Muscle of leg (tissue), 11 donors: ENCODE results near the gene TBX15. TPM values are rescaled to one million over a fixed set of nuclear protein-coding genes. Genes with fewer than 3 reads are reported as not detected.

Source experiments
- DNase-seq: peaks from one replicate; pipeline ENCODE4 v3.0.0; 2013
- H3K27ac ChIP-seq: one replicate; pipeline ENCODE4 v1.5.1; 2013; ENCODE audit warnings: mild to moderate bottlenecking, low read length, control low read depth
- H3K27me3 ChIP-seq: one replicate; pipeline ENCODE4 v1.6.1; 2013; ENCODE audit warnings: low read length; ENCODE audit not compliant: control insufficient read depth, insufficient read depth
- H3K36me3 ChIP-seq: one replicate; pipeline ENCODE4 v1.6.1; 2013; ENCODE audit warnings: low read length; ENCODE audit not compliant: control insufficient read depth, insufficient read depth
- H3K4me1 ChIP-seq: one replicate; pipeline ENCODE4 v1.6.1; 2013; ENCODE audit warnings: low read length; ENCODE audit not compliant: control insufficient read depth, insufficient read depth
- H3K4me3 ChIP-seq: one replicate; pipeline ENCODE4 v1.5.1; 2013; ENCODE audit warnings: low read length, control low read depth
- H3K9me3 ChIP-seq: replicated peaks from 2 replicates; pipeline ENCODE4 v1.6.1; 2013; ENCODE audit warnings: low read depth, low read length; ENCODE audit not compliant: control insufficient read depth
- WGBS: methylation state at CpG from one replicate; pipeline ENCODE4 v1.1.5; 2013; ENCODE audit warnings: missing lambda C conversion rate; ENCODE audit not compliant: insufficient coverage; 5-methylcytosine and 5-hydroxymethylcytosine counted together
- polyA plus RNA-seq, 8 donors: library from polyadenylated mRNA; unstranded; fragments of 120-200 nt; gene quantifications; one replicate each; pipeline versions ENCODE4 v1.2.1 to v1.2.3, GENCODE V29; 2013; ENCODE audit warnings: inconsistent platforms in 1 of 8, low replicate concordance in 1 of 8; ENCODE audit not compliant: insufficient read length in 8 of 8, insufficient read depth in 1 of 8
- total RNA-seq: library from RNA; stranded (reverse); fragments of 120-200 nt; gene quantifications from one replicate; pipeline ENCODE4 v1.2.4, GENCODE V29; 2013

Gene TBX15
- total and polyA plus RNA-seq, 9 donors, result 41.4 to 72.7 (median 53.8) TPM

DNA sequence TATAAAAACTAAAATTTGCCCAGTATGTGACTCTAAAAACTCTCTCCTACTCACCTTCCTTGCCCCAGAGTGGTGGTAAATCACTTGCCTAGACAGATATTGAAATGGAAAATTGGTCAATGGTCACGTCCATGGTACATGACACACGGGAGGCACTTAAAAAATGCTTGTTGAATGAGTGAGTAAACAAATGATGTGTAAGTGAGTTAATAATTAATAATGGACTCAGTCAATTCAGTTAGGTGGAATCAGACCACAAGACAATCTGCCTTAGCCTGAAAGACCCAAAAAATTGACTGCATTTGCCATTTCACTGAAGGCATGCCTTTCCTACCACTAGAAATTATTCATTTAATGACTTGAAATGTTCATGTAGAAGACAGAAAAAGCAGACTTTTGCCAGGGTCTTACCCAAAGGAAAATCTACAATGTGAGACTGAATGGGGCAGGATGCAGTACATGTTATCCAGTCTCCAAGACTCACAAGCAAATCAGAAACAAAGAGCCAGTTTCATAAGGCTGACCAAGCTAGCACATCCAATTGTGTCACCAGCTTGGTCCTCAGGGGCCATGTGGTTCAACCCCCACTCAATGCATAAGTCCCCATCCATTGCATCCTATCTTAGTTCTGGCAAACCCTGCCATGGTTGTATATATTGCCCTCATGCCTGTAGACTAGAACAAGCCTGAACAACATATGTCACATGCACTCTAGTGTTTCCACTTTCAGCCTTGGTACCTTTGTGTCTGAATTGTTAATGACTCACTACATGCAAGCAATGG is 73.6 kb downstream of the TBX15 start:
- 88% methylated on average over 2 of the region's 2 CpGs for WGBS
- H3K4me1 ChIP-seq, result no peaks in the 10 kb centered on the region
- DNase-seq, result no peak
- no peak overlapping the region for H3K4me3 ChIP-seq
- H3K27ac ChIP-seq, result no peak overlapping the region
- no peaks in the 10 kb centered on the region for H3K9me3 ChIP-seq
- H3K27me3 ChIP-seq, result no peaks in the 10 kb centered on the region
- H3K36me3 ChIP-seq, result peaks cover 51% of the 10 kb centered on the region

DNA sequence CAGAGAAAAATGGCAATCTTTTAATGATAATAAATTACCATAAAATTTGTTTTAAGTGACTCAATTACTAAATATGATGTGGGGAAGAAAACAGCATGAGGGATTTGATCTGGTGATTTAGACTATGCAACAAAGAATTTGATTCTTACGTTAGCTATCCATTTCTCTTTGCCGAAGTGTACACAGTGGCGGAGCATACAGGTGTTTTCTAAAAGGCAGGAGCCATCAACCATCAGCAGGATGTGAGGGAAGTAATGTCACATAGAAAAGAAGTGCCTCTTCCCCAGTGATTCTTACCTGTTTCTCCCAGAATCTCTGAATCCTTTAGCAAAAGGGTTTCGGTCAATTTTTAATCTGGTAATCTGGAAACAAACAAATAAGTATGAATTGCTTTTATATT is 74.3 kb downstream of the TBX15 start:
- 80% methylated on average over 1 of the region's 4 CpGs for WGBS
- no peak for DNase-seq
- H3K4me3 ChIP-seq, result no peak overlapping the region
- no peaks in the 10 kb centered on the region for H3K27me3 ChIP-seq
- H3K9me3 ChIP-seq, result no peaks in the 10 kb centered on the region
- no peak overlapping the region for H3K27ac ChIP-seq
- no peaks in the 10 kb centered on the region for H3K4me1 ChIP-seq
- H3K36me3 ChIP-seq, result peaks cover 52% of the 10 kb centered on the region

DNA sequence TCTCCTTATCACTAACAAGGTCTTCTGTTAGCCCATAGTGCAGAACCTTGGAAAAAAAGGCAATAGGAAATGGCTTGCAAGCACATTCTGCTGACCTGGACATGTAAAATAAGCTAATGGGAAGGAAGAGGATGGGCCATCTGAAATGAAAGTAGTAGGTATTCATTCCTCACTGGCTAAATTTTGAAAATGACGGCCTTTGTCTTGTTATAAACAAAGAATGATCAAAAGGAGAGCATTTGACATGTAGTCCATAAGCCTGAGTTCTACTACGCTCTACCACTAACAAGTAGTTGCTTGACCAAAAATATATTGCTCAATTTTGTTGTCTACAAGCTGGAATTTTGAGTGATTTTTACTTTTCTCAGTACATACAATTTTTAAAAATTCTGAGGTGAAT is 75.6 kb downstream of the TBX15 start:
- no peak for DNase-seq
- no CpG with 5 or more reads among the region's 2 CpGs for WGBS
- no peak overlapping the region for H3K4me3 ChIP-seq
- H3K27ac ChIP-seq, result no peak overlapping the region
- H3K36me3 ChIP-seq, result peaks cover 53% of the 10 kb centered on the region
- H3K4me1 ChIP-seq, result no peaks in the 10 kb centered on the region
- no peaks in the 10 kb centered on the region for H3K27me3 ChIP-seq
- no peaks in the 10 kb centered on the region for H3K9me3 ChIP-seq

DNA sequence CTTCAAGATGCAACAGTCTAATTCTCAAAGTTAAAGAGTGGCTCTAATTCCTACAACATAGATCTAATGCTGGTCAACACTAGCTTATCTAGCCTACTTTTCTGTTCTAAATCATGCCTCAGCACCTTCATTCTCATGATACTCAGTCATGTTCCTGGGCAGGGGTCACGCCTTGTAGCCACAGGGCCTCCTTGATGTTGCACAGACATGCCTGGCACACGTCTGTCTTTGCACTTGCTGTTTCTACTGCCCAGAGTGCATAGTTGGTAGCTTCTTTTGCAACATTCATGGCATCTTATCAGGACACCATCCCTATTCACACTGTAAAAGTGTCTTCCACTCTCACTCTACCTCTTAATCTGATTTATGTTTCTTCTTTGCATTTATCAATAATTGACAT is 76.6 kb downstream of the TBX15 start:
- H3K4me3 ChIP-seq, result no peak overlapping the region
- no peaks in the 10 kb centered on the region for H3K27me3 ChIP-seq
- no peak overlapping the region for H3K27ac ChIP-seq
- no peak for DNase-seq
- no peaks in the 10 kb centered on the region for H3K4me1 ChIP-seq
- peaks cover 56% of the 10 kb centered on the region for H3K36me3 ChIP-seq
- 83% methylated on average over 2 of the region's 2 CpGs for WGBS
- no peaks in the 10 kb centered on the region for H3K9me3 ChIP-seq

DNA sequence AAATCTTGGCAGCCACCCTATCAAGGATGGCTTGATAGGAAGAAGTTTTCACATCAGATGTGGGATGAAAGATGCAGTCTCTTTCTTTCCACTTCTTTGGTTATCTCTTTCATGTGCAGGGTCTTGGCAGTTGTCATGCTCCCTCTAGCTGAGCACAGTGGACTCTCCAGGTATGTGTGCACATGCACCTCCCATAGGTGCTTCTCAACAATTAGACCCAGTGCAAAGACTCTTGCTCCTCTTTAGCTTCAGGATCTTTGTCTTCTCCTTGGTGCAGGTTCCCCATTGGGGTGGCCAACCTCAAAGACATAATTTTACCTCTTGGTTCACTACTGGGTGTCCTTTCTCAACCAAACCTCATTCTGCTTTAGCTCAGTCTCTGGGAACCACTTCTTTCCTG is 80.7 kb downstream of the TBX15 start:
- H3K27ac ChIP-seq, result no peak overlapping the region
- H3K4me1 ChIP-seq, result no peaks in the 10 kb centered on the region
- no peak for DNase-seq
- H3K27me3 ChIP-seq, result no peaks in the 10 kb centered on the region
- H3K9me3 ChIP-seq, result no peaks in the 10 kb centered on the region
- H3K4me3 ChIP-seq, result no peak overlapping the region
- peaks cover 51% of the 10 kb centered on the region for H3K36me3 ChIP-seq

DNA sequence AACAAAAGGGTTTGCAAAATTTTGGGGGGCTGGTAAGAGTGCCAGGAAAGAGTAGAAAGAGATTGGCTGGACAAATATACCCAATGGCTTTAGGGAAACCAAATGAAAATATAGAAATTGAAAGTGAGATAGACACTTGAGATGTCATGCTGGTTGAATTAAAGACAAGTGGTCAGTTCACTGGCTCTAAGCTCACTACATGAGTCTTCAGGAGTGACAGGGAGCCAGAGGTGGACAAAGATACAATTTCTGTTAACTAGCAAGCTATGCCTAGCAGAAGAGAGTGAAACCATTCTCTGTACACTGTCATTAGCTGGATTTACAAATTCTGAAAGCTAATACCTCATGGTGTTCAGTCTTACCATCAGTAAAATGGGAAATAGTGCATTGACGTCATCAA is 82.5 kb downstream of the TBX15 start:
- Histone ChIP-seq H3K9me3 (no peaks in the 10 kb centered on the region), H3K27ac (no peak overlapping the region), H3K4me1 (no peaks in the 10 kb centered on the region), H3K36me3 (peaks cover 48% of the 10 kb centered on the region), H3K27me3 (no peaks in the 10 kb centered on the region), H3K4me3 (no peak overlapping the region)
- WGBS, result no CpG with 5 or more reads among the region's 1 CpG
- peak; percentile 24 for DNase-seq

DNA sequence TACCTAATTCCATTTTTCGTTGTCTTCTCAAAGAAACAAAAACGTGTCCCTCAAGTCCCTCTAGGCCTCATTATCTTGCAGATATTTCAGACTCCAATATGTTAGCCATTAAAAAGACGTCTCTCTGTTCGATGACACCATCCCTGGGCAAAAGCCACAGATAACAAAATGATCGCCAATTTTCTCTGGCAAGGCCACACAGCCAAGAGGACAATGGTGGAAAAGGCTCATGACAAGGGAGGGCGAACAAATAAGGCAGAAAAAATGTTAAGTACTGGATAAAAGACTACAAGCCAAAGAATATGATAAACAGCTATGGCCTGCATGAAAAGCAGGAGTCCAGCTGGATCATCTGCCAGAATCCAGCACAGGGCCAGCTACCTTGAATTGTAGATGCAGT is 82.9 kb downstream of the TBX15 start:
- no peaks in the 10 kb centered on the region for H3K9me3 ChIP-seq
- H3K36me3 ChIP-seq, result peaks cover 43% of the 10 kb centered on the region
- H3K4me1 ChIP-seq, result no peaks in the 10 kb centered on the region
- peak; percentile 79 for DNase-seq
- 59% methylated on average over 4 of the region's 6 CpGs for WGBS
- no peak overlapping the region for H3K27ac ChIP-seq
- no peaks in the 10 kb centered on the region for H3K27me3 ChIP-seq
- no peak overlapping the region for H3K4me3 ChIP-seq

DNA sequence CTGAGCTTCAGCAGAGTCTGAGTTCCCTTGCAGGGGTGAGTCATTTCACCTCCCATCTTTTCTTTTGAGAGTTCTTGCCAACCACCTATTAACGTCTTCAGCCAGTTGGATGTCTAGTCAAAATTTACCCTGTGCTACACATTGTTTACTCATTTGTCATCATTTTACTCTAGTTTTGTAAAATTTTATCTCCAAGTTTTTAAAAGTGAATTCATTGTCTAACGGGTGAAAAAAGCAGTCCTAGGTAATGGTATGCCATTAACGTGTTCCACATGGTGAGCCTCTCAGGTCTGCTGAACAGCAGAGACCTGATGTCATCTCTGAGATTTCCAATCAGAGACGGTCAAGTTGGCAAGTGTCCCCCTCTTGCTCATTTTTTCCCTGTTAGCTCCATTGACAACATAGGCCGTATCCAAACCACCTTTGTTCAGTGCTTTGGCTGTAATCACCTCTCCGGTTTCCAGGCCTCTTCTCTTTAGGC is 85.4 kb downstream of the TBX15 start:
- Histone ChIP-seq H3K9me3 (no peaks in the 10 kb centered on the region), H3K4me3 (no peak overlapping the region), H3K27me3 (no peaks in the 10 kb centered on the region), H3K4me1 (peaks cover 3% of the 10 kb centered on the region), H3K36me3 (peaks cover 42% of the 10 kb centered on the region), H3K27ac (no peak overlapping the region)
- WGBS, result 47% methylated on average over 5 of the region's 6 CpGs
- DNase-seq, result peak; percentile 92

DNA sequence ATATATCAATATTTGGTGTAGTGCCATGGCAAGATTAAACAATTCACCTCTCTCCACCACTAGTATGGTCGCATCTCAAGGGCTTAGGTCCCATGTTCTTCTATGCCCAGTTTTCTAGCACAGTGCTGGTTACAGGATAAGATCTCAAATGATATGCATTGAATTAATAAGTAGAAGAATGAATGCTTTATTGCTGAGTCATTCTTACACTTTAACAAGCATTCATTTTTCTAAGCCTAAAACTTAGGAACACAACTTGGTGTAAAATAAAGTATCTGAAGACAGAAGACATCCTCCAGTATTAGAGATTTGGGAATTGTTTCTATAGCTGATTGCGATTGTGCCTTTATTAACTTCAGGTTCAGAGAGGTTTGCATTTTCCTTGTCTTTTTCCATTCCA is 85.8 kb downstream of the TBX15 start:
- 80% methylated on average over 1 of the region's 2 CpGs for WGBS
- no peak for DNase-seq
- H3K27me3 ChIP-seq, result no peaks in the 10 kb centered on the region
- no peaks in the 10 kb centered on the region for H3K9me3 ChIP-seq
- peaks cover 3% of the 10 kb centered on the region for H3K4me1 ChIP-seq
- H3K27ac ChIP-seq, result no peak overlapping the region
- H3K4me3 ChIP-seq, result no peak overlapping the region
- peaks cover 42% of the 10 kb centered on the region for H3K36me3 ChIP-seq

DNA sequence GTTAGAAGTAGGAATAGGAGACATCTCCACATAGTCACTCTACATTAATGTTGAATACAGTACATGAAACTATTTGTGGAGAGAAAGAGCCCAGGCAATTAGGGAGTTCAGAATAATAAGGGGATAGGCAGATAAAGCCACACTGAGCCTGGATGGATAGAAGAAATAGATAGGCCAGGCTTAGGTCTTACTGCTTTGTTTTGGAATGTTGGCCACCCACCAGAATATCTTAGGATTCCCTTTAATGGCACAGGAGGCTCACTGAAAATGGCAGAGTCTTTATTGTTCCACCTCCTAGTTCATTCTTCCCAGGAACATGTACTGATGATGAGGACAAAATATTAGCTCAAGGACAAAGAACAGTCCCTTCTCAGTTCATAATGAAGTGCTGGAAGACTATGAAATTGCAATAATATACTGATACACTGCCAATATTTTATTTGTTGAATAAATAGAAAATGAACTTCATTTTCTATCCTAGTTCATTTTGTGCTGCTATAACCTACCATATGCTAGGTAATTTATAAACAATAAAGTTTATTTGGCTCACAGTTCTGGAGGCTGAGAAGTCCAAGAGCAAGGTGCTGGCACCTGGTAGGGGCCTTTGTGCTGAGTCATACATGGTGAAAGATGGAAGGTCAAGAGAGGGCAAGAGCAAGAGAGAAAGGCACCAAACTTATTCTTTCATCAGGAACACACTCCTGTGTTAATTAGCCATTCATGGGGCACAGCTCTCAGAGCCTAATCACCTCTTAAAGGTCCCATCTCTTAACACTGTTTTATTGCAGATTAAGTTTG is 87.3 kb downstream of the TBX15 start:
- Histone ChIP-seq H3K27me3 (no peaks in the 10 kb centered on the region), H3K27ac (peak overlapping the region; percentile 62), H3K4me3 (no peak overlapping the region), H3K36me3 (peaks cover 47% of the 10 kb centered on the region), H3K9me3 (no peaks in the 10 kb centered on the region), H3K4me1 (peaks cover 3% of the 10 kb centered on the region)
- peak; percentile 59 for DNase-seq
